HepG2 (cell line): Measurements from ENCODE around the gene ZNF618. TPM values are rescaled to one million over a fixed set of nuclear protein-coding genes. Genes with fewer than 3 reads are reported as not detected.

Experiments
- ATAC-seq: fragments of 200-7000 bp; cut with Tn5 transposase; 3 replicates; pipeline ENCODE4 v1.9.1; 2020; ENCODE audit warnings: mild to moderate bottlenecking, moderate library complexity
- BruUV-seq: library from RNA; stranded (reverse); fragments of 400-500 nt; replicated peaks from 2 replicates; lab custom pipeline; 2021; lab: Mats Ljungman, UMichigan
- CTCF ChIA-PET: fragments of 300-600 bp; formaldehyde crosslinking; extraction: SDS; loops from one replicate; lab custom pipeline; 2021; ENCODE audit warnings: low total read pairs, inconsistent platforms, low intra/inter-chr PET ratio; lab: Yijun Ruan, JAX
- POLR2A ChIA-PET: fragments of 350-600 bp; sonication (Branson Sonifier 250); formaldehyde crosslinking; loops from one replicate; lab custom pipeline; 2020; ENCODE audit warnings: antibody characterized with exemption, inconsistent platforms; lab: Yijun Ruan, JAX
- DNase-seq: peaks from one replicate; pipeline ENCODE4 v3.0.0-alpha.2; 2015; ENCODE audit warnings: low spot score
- FAIRE-seq: peaks from 3 replicates; lab custom pipeline; 2011; peaks lifted over from hg19 to GRCh38; lab: Jason Lieb, UNC
- H2AFZ ChIP-seq: one replicate; pipeline ENCODE4 v1.6.1; 2011; ENCODE audit warnings: low read length, inconsistent platforms
- H3K27ac ChIP-seq: fragments of 300-600 bp; 3 replicates; pipeline ENCODE4 v1.8.0; 2011; ENCODE audit warnings: mixed run types, mild to moderate bottlenecking, mixed read lengths, low read length, inconsistent platforms; ENCODE audit not compliant: insufficient read depth; ENCODE audit errors: extremely low read length
- H3K27me3 ChIP-seq, 2 experiments: fragments of 200-600 bp in 1 of 2; 2 replicates in 1 of 2; 3 replicates in 1 of 2; pipeline versions ENCODE4 v1.6.0 to v1.8.0; 2011; ENCODE audit warnings: low read length in 2 of 2, mild to moderate bottlenecking in 2 of 2, moderate library complexity in 2 of 2, inconsistent platforms in 1 of 2; ENCODE audit not compliant: insufficient read depth in 2 of 2, control insufficient read depth in 1 of 2
- H3K36me3 ChIP-seq, 2 experiments: fragments of 200-600 bp in 1 of 2; replicated peaks in 1 of 2; 2 replicates in 1 of 2; 3 replicates in 1 of 2; pipeline versions ENCODE4 v1.5.1 to v1.8.0; 2011; ENCODE audit warnings: low read length in 2 of 2, inconsistent platforms in 1 of 2; ENCODE audit not compliant: insufficient read depth in 2 of 2, control insufficient read depth in 1 of 2
- H3K4me1 ChIP-seq: 2 replicates; pipeline ENCODE4 v1.5.1; 2012; ENCODE audit warnings: low read length, inconsistent platforms; ENCODE audit not compliant: insufficient read depth
- H3K4me2 ChIP-seq: 2 replicates; pipeline ENCODE4 v1.6.0; 2011; ENCODE audit warnings: low read depth, low read length, inconsistent platforms
- H3K4me3 ChIP-seq, 3 experiments: fragments of 200-600 bp in 1 of 3; sonication (generic), shearing (Covaris generic) in 1 of 3; replicated peaks in 1 of 3; 2 replicates each; pipeline ENCODE4 v1.5.1; 2011 to 2016; ENCODE audit warnings: low read length in 3 of 3, inconsistent platforms in 2 of 3, low read depth in 2 of 3, mild to moderate bottlenecking in 2 of 3, control low read depth in 1 of 3, mixed read lengths in 1 of 3; ENCODE audit not compliant: insufficient read depth in 1 of 3
- H3K79me2 ChIP-seq: one replicate; pipeline ENCODE4 v1.6.1; 2011; ENCODE audit warnings: low read length, inconsistent platforms; ENCODE audit not compliant: insufficient read depth
- H3K9ac ChIP-seq: 2 replicates; pipeline ENCODE4 v1.6.0; 2011; ENCODE audit warnings: mild to moderate bottlenecking, low read depth, low read length, inconsistent platforms; ENCODE audit not compliant: insufficient read depth
- H3K9me3 ChIP-seq: 2 replicates; pipeline ENCODE4 v1.5.1; 2012; ENCODE audit warnings: mild to moderate bottlenecking, low read length
- H4K20me1 ChIP-seq: 2 replicates; pipeline ENCODE4 v1.6.0; 2011; ENCODE audit warnings: inconsistent platforms, mild to moderate bottlenecking, low read length, moderate library complexity; ENCODE audit not compliant: insufficient read depth
- BATF2 ChIP-seq: sonication (generic); formaldehyde crosslinking; IDR thresholded peaks from 2 replicates; pipeline ENCODE4 v1.8.0; 2022; ENCODE audit warnings: mild to moderate bottlenecking, missing genetic modification reagents, moderate library complexity
- E2F5 ChIP-seq: sonication (generic); formaldehyde crosslinking; conservative IDR thresholded peaks from 2 replicates; pipeline ENCODE4 v1.4.0; 2020; ENCODE audit warnings: missing genetic modification reagents
- KAT2B ChIP-seq: fragments of 150-350 bp; IDR thresholded peaks from 2 replicates; pipeline ENCODE4 v1.6.1; 2014; ENCODE audit warnings: low read depth, low read length, borderline replicate concordance
- MBD4 ChIP-seq: IDR thresholded peaks from 2 replicates; pipeline ENCODE4 v1.6.1; 2012; ENCODE audit warnings: low read length, inconsistent platforms, borderline replicate concordance
- MIXL1 ChIP-seq: IDR thresholded peaks from 2 replicates; pipeline ENCODE4 v1.6.1; 2016
- NR2F6 ChIP-seq, 2 experiments: IDR thresholded peaks; 2 replicates each; pipeline ENCODE4 v1.6.1; 2016; ENCODE audit warnings: antibody characterized with exemption in 1 of 2, mild to moderate bottlenecking in 1 of 2
- RXRA ChIP-seq: sonication (generic); formaldehyde crosslinking; IDR thresholded peaks from 2 replicates; pipeline ENCODE4 v1.5.1; 2020; ENCODE audit warnings: missing genetic modification reagents
- ZBTB26 ChIP-seq: IDR thresholded peaks from 2 replicates; pipeline ENCODE4 v1.6.1; 2016; ENCODE audit warnings: missing compliant biosample characterization, missing genetic modification reagents, borderline replicate concordance
- ZMYM2 ChIP-seq: sonication (generic); formaldehyde crosslinking; IDR thresholded peaks from 2 replicates; pipeline ENCODE4 v1.8.0; 2022; ENCODE audit warnings: mild to moderate bottlenecking, missing genetic modification reagents
- ZMYM4 ChIP-seq: sonication (generic); formaldehyde crosslinking; IDR thresholded peaks from 2 replicates; pipeline ENCODE4 v1.8.1; 2023; ENCODE audit warnings: mild to moderate bottlenecking, missing genetic modification reagents
- ZNF10 ChIP-seq: sonication (generic); formaldehyde crosslinking; IDR thresholded peaks from 2 replicates; pipeline ENCODE4 v1.4.0; 2020; ENCODE audit warnings: mild to moderate bottlenecking, low read depth, missing genetic modification reagents, borderline replicate concordance
- ZNF12 ChIP-seq: sonication (generic); formaldehyde crosslinking; IDR thresholded peaks from 2 replicates; pipeline ENCODE4 v1.5.0; 2020; ENCODE audit warnings: missing genetic modification reagents
- ZNF317 ChIP-seq: sonication (generic); formaldehyde crosslinking; IDR thresholded peaks from 2 replicates; pipeline ENCODE4 v1.5.0; 2020; ENCODE audit warnings: mild to moderate bottlenecking, missing genetic modification reagents
- ZNF44 ChIP-seq: sonication (generic); formaldehyde crosslinking; IDR thresholded peaks from 2 replicates; pipeline ENCODE4 v1.5.1; 2020; ENCODE audit warnings: mild to moderate bottlenecking, missing genetic modification reagents
- ZNF589 ChIP-seq: sonication (generic); formaldehyde crosslinking; conservative IDR thresholded peaks from 2 replicates; pipeline ENCODE4 v1.8.0; 2022; ENCODE audit warnings: mild to moderate bottlenecking, moderate library complexity, missing genetic modification reagents
- ZNF616 ChIP-seq: sonication (generic); formaldehyde crosslinking; IDR thresholded peaks from 2 replicates; pipeline ENCODE4 v1.5.0; 2020; ENCODE audit warnings: low read depth, mild to moderate bottlenecking, missing genetic modification reagents
- ZNF644 ChIP-seq: IDR thresholded peaks from 2 replicates; pipeline ENCODE4 v1.6.1; 2016; ENCODE audit warnings: low read depth
- ZNF772 ChIP-seq: sonication (generic); formaldehyde crosslinking; IDR thresholded peaks from 2 replicates; pipeline ENCODE4 v1.5.0; 2020; ENCODE audit warnings: mild to moderate bottlenecking, missing genetic modification reagents
- ZNF83 ChIP-seq: sonication (generic); formaldehyde crosslinking; IDR thresholded peaks from 2 replicates; pipeline ENCODE4 v1.4.0; 2020; ENCODE audit warnings: missing genetic modification reagents, mild to moderate bottlenecking, borderline replicate concordance
- WGBS: methylation state at CpG from one replicate; pipeline ENCODE4 v1.1.6; 2017; ENCODE audit warnings: low lambda C conversion rate; 5-methylcytosine and 5-hydroxymethylcytosine counted together
- in situ Hi-C: cut with HindIII; loops from 2 replicates; pipeline ENCODE4 v1.10.0; 2017; ENCODE audit warnings: low pct_unique_long_range_greater_than_20kb; ENCODE audit not compliant: extremely low pct_ligation_motif_present
- intact Hi-C: fragments of 100-400 bp; cut with micrococcal nuclease; formaldehyde crosslinking; loops from one replicate; pipeline ENCODE4 v1.10.0; 2022; ENCODE audit not compliant: unreplicated experiment
- polyA plus RNA-seq, 8 experiments: library from polyadenylated mRNA; depleted of rRNA in 3 of 8; stranded (reverse) in 7 of 8; unstranded in 1 of 8; fragments of >200 nt; fragmentation: Illumina TruSeq in 4 of 8; extraction: Trizol in 4 of 8; gene quantifications; 2 replicates each; pipeline versions ENCODE4 v1.2.1 to v1.2.3, GENCODE V29; 2011 to 2016; ENCODE audit warnings: low read depth in 4 of 8, missing spikeins in 1 of 8, mixed read lengths in 1 of 8; ENCODE audit not compliant: insufficient read depth in 1 of 8
- total RNA-seq, 5 experiments: library from RNA; depleted of rRNA; stranded (reverse); fragments of >200 nt; fragmentation: Illumina TruSeq; extraction: Trizol; gene quantifications; 2 replicates each; pipeline ENCODE4 v1.2.3, GENCODE V29; 2016; ENCODE audit warnings: low read depth in 1 of 5

ZNF618 gene
- total and polyA plus RNA-seq, 2 of the 13 experiments (the other 11 are each of a cell fraction or from before 2014, with no cell fraction given), result 0.07 TPM

GRCh38 chr9:114086009-114086408 lies 209.9 kb downstream of the ZNF618 start:
- CTCF ChIA-PET, result no interaction called here
- FAIRE-seq (no peak), DNase-seq (no peak), ATAC-seq (no peak)
- no peaks in the 10 kb centered on the region for H4K20me1 ChIP-seq
- no peak overlapping the region for H3K4me2 ChIP-seq
- peaks cover 56% of the 10 kb centered on the region for H3K4me1 ChIP-seq
- H3K9me3 ChIP-seq, result no peaks in the 10 kb centered on the region
- no peaks in the 10 kb centered on the region for H3K27me3 ChIP-seq
- H3K9ac ChIP-seq, result no peak overlapping the region
- no peaks in the 10 kb centered on the region for H3K79me2 ChIP-seq
- H2AFZ ChIP-seq, result no peak overlapping the region
- WGBS, result 79% methylated on average over 5 of the region's 6 CpGs
- H3K27ac ChIP-seq, result no peak overlapping the region
- POLR2A ChIA-PET, result interaction anchor here (1.3 to 2.6 kb wide), 2 partner anchors 13 to 22 kb away, joined by 3 to 8 read pairs; partner anchors contain the start of gene KIF12
- intact Hi-C loops (no loop called here), in situ Hi-C loops (no loop called here)
- no peak overlapping the region for H3K4me3 ChIP-seq
- BruUV-seq, result no TSS peak
- TF ChIP-seq ZNF644, result 0 out of 2 replicates have a peak, but pooled peaks have one; percentile 37
- no peak for TF ChIP-seq ZNF616 (CRISPR knock-in tag)
- TF ChIP-seq MBD4, result no peak
- no peaks in the 10 kb centered on the region for H3K36me3 ChIP-seq

GRCh38 chr9:114086607-114087006 lies 210.5 kb downstream of the ZNF618 start:
- H3K79me2 ChIP-seq, result no peaks in the 10 kb centered on the region
- BruUV-seq, result no TSS peak
- in situ Hi-C loops (no loop called here), intact Hi-C loops (no loop called here)
- no peak for ATAC-seq
- H3K27ac ChIP-seq, result no peak overlapping the region
- no peak for TF ChIP-seq ZNF12
- no peak for TF ChIP-seq KAT2B
- no peak for TF ChIP-seq E2F5 (CRISPR knock-in tag)
- TF ChIP-seq ZNF83 (CRISPR knock-in tag), result no peak
- no peak for TF ChIP-seq ZNF772 (CRISPR knock-in tag)
- TF ChIP-seq MIXL1, result no peak
- no peak for TF ChIP-seq ZNF10 (CRISPR knock-in tag)
- no peak for TF ChIP-seq ZNF44 (CRISPR knock-in tag)
- no peak for TF ChIP-seq ZMYM4 (CRISPR knock-in tag)
- no peak for TF ChIP-seq ZBTB26 (CRISPR knock-in tag)
- no peak for TF ChIP-seq ZNF589
- TF ChIP-seq BATF2 (CRISPR knock-in tag), result no peak
- no peak for TF ChIP-seq ZMYM2
- TF ChIP-seq RXRA (CRISPR knock-in tag), result no peak
- no peak for TF ChIP-seq ZNF317
- TF ChIP-seq NR2F6 (IDR thresholded peaks at IDR 0.05), result no peak
- no peak for TF ChIP-seq NR2F6 (CRISPR knock-in tag; IDR thresholded peaks at IDR 0.05)
- no peaks in the 10 kb centered on the region for H3K36me3 ChIP-seq
- no peaks in the 10 kb centered on the region for H3K27me3 ChIP-seq
- H3K4me1 ChIP-seq, result peaks cover 50% of the 10 kb centered on the region
- no peaks in the 10 kb centered on the region for H4K20me1 ChIP-seq
- no peak overlapping the region for H3K4me3 ChIP-seq
- CTCF ChIA-PET, result no interaction called here
- no peak overlapping the region for H3K9ac ChIP-seq
- H3K4me2 ChIP-seq, result no peak overlapping the region
- no peak overlapping the region for H2AFZ ChIP-seq
- no peak for FAIRE-seq
- WGBS, result 77% methylated on average over 4 of the region's 4 CpGs
- no peak for DNase-seq
- H3K9me3 ChIP-seq, result no peaks in the 10 kb centered on the region
- POLR2A ChIA-PET, result interaction anchor here (2.6 kb wide), 1 partner anchor 13 kb away, joined by 8 read pairs; the partner anchor contains the start of gene KIF12
